NOMO-1 treated with dmso at 0.1 percent for 144 hours (cell line): ENCODE results near the gene ERC1.
"Not testable (repeated sequence)": the region's sequence is repeated elsewhere in the genome, so short reads cannot be mapped to it uniquely, and the experiment has no call there.

Experiments used
- DNase-seq: peaks from one replicate; lab custom pipeline; 2025; ENCODE audit not compliant: unreplicated experiment; lab: John Stamatoyannopoulos, UW

The ERC1 gene

DNA sequence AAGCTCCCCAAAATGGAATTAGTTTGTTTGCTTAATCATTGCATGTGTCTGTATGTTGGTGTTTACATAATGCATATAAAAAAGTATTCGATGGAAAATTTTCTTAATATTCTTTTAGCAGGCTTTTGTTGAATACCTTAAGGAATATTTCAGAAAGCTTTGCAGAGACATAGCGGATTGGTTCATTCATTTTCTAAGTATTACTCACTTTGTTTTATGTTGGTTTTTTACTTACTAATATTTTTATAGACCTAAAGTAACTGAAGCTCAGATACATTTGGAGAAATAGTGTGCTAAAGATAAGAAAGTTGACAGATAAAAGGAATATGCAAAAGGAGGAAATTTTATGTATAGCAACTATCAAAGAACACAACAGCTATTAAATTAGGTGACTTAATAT lies 191.0 kb downstream of the ERC1 start:
- no peak for DNase-seq

GRCh38 chr12:1184402-1184801 lies 193.4 kb downstream of the ERC1 start:
- no peak for DNase-seq

- DNase-seq = no peak
Observed at GRCh38 chr12:1185460-1186182, 194.6 kb downstream of the ERC1 start.

DNA sequence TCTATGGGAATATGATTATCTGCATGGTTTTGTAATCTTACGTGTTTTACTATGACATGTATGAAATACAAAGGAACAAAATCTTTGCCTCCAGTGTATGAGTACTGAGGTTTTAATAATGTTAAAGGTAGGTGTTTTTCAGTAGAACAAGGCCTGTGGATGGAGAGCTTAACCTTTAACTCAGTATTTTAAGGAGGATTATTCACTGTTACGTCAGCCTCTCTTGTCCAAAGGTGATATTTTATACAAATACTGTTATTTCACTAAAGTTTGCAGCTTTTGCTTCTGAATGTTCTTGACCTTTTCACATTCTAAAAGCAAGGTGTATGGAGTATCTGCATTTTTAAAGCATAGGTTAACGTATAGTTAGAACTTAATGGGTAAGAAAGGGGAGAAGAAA lies 195.3 kb downstream of the ERC1 start:
- DNase-seq = no peak

- DNase-seq = peak; percentile 28
Observed at GRCh38 chr12:1188016-1188415, 197.0 kb downstream of the ERC1 start.

DNA sequence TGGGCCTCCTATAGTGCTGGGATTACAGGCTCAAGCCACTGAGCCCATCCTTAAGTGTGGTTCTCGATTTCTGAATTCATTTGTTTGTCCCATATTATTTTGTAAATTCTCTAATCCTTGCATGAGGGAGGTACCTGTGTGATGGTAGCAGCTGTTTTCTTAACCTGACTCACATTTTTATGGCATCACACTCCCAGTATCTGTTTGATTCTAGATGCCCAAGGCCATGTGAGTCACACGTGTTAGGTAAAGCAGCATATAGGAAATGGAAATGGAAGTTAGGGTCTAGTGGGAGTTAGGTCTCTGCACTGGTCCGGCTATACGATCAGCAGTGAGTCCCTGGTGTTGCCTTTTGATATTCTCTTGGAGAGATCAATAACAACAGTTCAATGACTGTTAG lies 198.1 kb downstream of the ERC1 start:
- no peak for DNase-seq

- no peak for DNase-seq
Observed at GRCh38 chr12:1195513-1195912, 204.5 kb downstream of the ERC1 start.

DNA sequence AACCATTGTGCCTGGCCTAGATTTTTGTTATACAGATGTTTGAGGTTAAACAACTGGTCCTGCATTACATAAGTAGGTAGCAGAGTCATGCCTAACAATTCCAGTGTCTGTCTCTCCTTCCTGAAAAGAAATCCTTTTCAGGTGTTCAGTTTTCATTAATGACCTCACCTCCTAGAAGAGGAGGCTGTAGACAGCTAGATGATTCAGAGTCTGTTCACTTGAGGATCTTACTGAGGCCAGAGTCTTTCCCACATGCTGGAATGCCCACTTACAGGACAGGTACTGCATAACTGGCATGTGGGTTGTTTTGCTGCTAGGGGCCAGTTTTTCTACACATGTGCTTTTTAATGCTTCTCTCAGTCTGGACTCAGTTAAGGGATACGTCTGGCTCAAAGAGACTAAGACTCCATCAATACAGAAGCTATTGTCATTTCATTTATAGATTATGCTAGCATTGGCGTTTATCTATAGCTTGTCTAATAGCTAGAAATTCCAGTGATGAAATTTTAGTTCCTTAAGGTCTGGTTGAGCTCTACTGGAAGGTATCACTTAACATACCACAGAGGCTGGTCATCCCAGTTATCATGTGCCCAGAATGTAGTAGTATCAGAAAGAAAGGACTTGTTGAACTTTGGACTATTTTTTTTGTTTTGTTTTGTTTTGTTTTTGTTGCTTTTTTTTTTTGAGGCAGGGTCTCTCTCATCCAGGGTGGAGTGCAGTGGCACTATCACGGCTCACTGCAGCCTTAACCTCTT lies 206.4 kb downstream of the ERC1 start:
- no peak for DNase-seq

GRCh38 chr12:1198854-1199253 lies 207.8 kb downstream of the ERC1 start:
- DNase-seq = not testable (repeated sequence)

- DNase-seq = no peak
Observed at GRCh38 chr12:1199700-1200099, 208.7 kb downstream of the ERC1 start.

GRCh38 chr12:1201030-1201429 lies 210.0 kb downstream of the ERC1 start:
- no peak for DNase-seq

GRCh38 chr12:1201886-1202285 lies 210.9 kb downstream of the ERC1 start:
- no peak for DNase-seq

GRCh38 chr12:1203735-1204019 lies 212.7 kb downstream of the ERC1 start:
- DNase-seq = no peak

DNA sequence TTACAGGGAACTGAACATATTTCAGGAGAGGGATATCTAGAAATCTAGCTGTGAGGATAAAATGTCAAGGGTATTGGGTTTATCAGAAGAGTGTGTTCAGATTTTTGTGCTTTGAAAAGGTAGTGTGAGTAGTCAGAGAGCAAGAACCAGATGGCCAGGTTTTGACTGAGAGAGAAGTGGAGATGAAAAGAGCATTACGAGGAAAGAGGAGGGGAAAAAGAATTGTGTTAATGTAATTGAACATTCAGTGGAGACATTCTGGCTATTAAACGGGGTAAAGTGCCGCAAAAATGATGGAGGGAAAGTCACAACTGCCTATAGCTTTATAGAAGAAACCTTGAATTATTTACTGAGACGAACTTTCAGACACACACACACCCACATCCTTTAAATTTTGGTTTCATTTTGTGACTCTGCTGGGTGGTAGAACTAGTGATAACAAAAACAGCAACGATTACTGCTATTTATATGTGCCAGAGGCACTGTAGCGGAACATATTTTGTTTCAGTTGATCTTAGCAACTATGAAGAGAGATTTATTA lies 213.6 kb downstream of the ERC1 start:
- DNase-seq = no peak

DNA sequence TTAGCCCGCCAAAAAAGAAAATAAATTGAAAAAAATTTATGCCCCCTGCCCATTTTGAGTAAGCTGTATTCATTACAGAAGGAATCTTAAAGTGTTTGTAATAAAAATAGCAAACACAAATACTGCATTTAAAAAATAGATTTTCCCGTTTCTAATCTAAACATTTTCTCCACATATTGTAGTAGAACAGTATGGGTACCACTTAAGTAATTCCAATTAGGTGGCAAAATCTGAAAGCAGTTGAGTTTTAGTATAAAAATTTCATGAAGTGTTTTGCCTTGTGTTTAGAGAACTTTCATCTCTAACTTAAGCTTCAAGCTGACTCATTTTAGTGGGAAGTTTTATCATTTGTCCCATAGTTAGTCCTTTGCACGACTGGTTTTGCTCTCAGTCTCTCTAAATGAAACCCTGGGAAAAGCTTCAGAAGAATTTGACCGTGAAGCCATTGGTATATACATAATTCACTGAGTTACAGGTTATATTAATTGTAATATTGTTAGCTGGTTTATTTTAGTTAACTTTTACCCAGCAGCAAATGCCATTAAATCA lies 214.6 kb downstream of the ERC1 start:
- no peak for DNase-seq

DNA sequence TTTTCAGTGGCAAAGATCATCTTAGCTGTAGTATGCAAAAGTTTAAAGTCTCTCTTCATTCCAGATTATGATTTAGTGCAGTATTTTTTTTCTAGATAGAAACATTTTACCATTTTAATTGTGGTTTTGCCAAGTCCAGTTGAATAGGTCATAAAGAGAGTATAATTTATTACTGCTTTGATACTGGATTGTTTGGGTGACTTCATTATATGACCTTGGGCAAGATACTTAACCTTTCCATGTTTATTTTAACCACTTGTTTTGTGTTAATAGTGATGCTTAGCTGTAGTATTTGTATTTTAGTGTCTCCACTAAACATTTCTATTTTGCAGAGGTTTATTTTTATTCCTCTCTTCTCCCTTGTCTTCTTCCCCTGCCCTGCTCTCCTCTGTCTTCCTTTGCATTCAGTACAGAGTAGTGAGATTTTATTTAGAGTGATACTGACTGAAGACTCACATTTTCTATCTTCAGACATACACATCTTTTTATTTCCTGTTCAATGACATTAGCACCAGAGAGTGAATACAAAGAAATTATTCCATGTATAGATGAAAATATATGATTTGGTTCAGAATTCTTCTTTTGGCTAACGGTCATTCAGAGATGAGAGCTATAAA lies 215.2 kb downstream of the ERC1 start:
- DNase-seq = no peak

DNA sequence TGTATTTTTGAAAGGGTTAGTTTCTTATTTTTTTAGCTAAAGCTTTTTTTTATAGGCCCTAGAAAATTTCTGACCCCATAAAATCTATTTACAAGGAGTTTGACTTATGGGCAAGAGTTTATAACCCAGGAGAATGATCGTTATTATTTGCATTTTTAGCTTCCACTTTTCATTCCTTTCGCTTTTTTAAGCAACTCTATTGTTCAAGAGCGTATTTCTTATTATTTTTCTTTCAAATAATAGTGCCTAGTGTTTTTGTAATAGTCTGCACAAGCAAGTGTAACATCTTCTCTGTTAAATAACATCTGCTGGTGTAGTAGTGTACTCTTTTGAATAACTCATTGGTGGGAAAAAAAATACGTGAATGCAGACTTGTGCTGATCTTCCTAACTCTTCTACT lies 216.3 kb downstream of the ERC1 start:
- no peak for DNase-seq

DNA sequence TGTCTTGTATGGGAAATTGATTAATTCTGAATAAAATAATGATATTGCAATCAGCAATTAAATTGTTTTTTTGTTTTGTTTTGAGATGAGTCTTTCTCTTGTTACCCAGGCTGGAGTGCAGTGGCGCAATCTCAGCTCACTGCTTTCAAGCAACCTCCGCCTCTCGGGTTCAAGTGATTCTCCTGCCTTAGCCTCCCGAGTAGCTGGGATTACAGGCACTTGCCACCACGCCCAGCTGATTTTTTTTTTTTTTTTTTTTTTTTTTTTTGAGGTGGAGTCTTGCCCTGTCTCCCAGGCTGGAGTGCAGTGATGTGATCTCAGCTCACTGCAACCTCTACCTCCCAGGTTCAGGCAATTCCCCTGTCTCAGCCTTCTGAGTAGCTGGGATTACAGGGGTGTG lies 217.7 kb downstream of the ERC1 start:
- DNase-seq = not testable (repeated sequence)

- no peak for DNase-seq
Observed at GRCh38 chr12:1212526-1212925, 221.5 kb downstream of the ERC1 start.

GRCh38 chr12:1213205-1213604 lies 222.2 kb downstream of the ERC1 start:
- DNase-seq = no peak

- DNase-seq = no peak
Observed at GRCh38 chr12:1213618-1214205, 222.7 kb downstream of the ERC1 start.
